ENCODE measurements around the gene DOCK9. TPM values are rescaled to one million over a fixed set of nuclear protein-coding genes. Genes with fewer than 3 reads are reported as not detected.

DOCK9 gene
- total and polyA plus RNA-seq, 5 donors from 2014 or later: 4.4 to 75.0 (median 7.3) TPM

GRCh38 chr13:98874029-98874397 is 103.9 kb downstream of the DOCK9 start:
- Histone ChIP-seq H3K36me3 (ENCODE audit: control insufficient read depth, insufficient read depth, low read length) (peaks cover 41% of the 10 kb centered on the region), H3K4me3 (ENCODE audit: low read depth, low read length) (no peak overlapping the region), H3K27ac (ENCODE audit: insufficient read depth, low read length, poor library complexity, severe bottlenecking) (no peak overlapping the region), H3K9me3 (ENCODE audit: control insufficient read depth in 2 of 2, low read length in 2 of 2) (peaks cover 4 to 7% of the 10 kb centered on the region in 2 experiments), H3K27me3 (ENCODE audit: control insufficient read depth, insufficient read depth, low read length) (no peaks in the 10 kb centered on the region), H3K4me1 (ENCODE audit: control insufficient read depth, insufficient read depth, low read length, poor library complexity, severe bottlenecking) (peaks cover 13% of the 10 kb centered on the region)
- DNase-seq (peak in 1 of 3 donors; percentile 20), ATAC-seq (ENCODE audit: low read depth in 2 of 2) (no peak)
- Mint-ChIP-seq H3K4me1 (peaks cover 14 to 45% (median 27%) of the 10 kb centered on the region in 4 donors), H3K27ac (peak overlapping the region in 1 of 3 donors; percentile 72), H3K4me3 (peak overlapping the region in 1 of 4 donors; percentile 17), H3K9me3 (peaks cover 0 to 12% (median 4%) of the 10 kb centered on the region in 7 donors), H3K36me3 (peaks cover 73% of the 10 kb centered on the region), H3K27me3 (no peaks in the 10 kb centered on the region)

- Histone ChIP-seq H3K4me3 (ENCODE audit: low read depth, low read length) (no peak overlapping the region), H3K27ac (ENCODE audit: insufficient read depth, low read length, poor library complexity, severe bottlenecking) (no peak overlapping the region), H3K36me3 (ENCODE audit: control insufficient read depth, insufficient read depth, low read length) (peaks cover 37% of the 10 kb centered on the region), H3K9me3 (ENCODE audit: control insufficient read depth in 2 of 2, low read length in 2 of 2) (peaks cover 4 to 7% of the 10 kb centered on the region in 2 experiments), H3K4me1 (ENCODE audit: control insufficient read depth, insufficient read depth, low read length, poor library complexity, severe bottlenecking) (peaks cover 13% of the 10 kb centered on the region), H3K27me3 (ENCODE audit: control insufficient read depth, insufficient read depth, low read length) (no peaks in the 10 kb centered on the region)
- H3K4me3 Mint-ChIP-seq: peak overlapping the region in 1 of 4 donors; percentile 17
- H3K4me1 Mint-ChIP-seq: peaks cover 14 to 45% (median 26%) of the 10 kb centered on the region in 4 donors
- H3K9me3 Mint-ChIP-seq: peaks cover 0 to 12% (median 4%) of the 10 kb centered on the region in 7 donors
- ATAC-seq (ENCODE audit: low read depth in 2 of 2): no peak
- no peak for DNase-seq
- H3K27me3 Mint-ChIP-seq: no peaks in the 10 kb centered on the region
- H3K27ac Mint-ChIP-seq: peak overlapping the region in 1 of 3 donors; percentile 72
- H3K36me3 Mint-ChIP-seq: peaks cover 70% of the 10 kb centered on the region
Measured at GRCh38 chr13:98873377-98874028, 104.4 kb downstream of the DOCK9 start.

- no peak overlapping the region for H3K4me3 ChIP-seq (ENCODE audit: low read depth, low read length)
- no peak overlapping the region for H3K27ac ChIP-seq (ENCODE audit: insufficient read depth, low read length, poor library complexity, severe bottlenecking)
- H3K9me3 ChIP-seq (ENCODE audit: control insufficient read depth in 2 of 2, low read length in 2 of 2): peaks cover 4 to 7% of the 10 kb centered on the region in 2 experiments
- peaks cover 66% of the 10 kb centered on the region for H3K36me3 Mint-ChIP-seq
- H3K9me3 Mint-ChIP-seq: peaks cover 0 to 12% (median 4%) of the 10 kb centered on the region in 7 donors
- DNase-seq: no peak
- no peak overlapping the region for H3K4me3 Mint-ChIP-seq
- H3K4me1 Mint-ChIP-seq: peaks cover 9 to 41% (median 22%) of the 10 kb centered on the region in 4 donors
- no peak for ATAC-seq (ENCODE audit: low read depth in 2 of 2)
- H3K36me3 ChIP-seq (ENCODE audit: control insufficient read depth, insufficient read depth, low read length): peaks cover 42% of the 10 kb centered on the region
- no peaks in the 10 kb centered on the region for H3K27me3 ChIP-seq (ENCODE audit: control insufficient read depth, insufficient read depth, low read length)
- H3K4me1 ChIP-seq (ENCODE audit: control insufficient read depth, insufficient read depth, low read length, poor library complexity, severe bottlenecking): peaks cover 13% of the 10 kb centered on the region
- no peak overlapping the region for H3K27ac Mint-ChIP-seq
- H3K27me3 Mint-ChIP-seq: no peaks in the 10 kb centered on the region
Measured at GRCh38 chr13:98871727-98872126, 106.1 kb downstream of the DOCK9 start.

GRCh38 chr13:98869408-98870090 is 108.3 kb downstream of the DOCK9 start:
- no peak overlapping the region for H3K27ac Mint-ChIP-seq
- peaks cover 0 to 21% (median 4%) of the 10 kb centered on the region in 4 donors for H3K4me1 Mint-ChIP-seq
- H3K9me3 Mint-ChIP-seq: peaks cover 0 to 7% (median 2%) of the 10 kb centered on the region in 7 donors
- ATAC-seq (ENCODE audit: low read depth in 2 of 2): no peak
- H3K27me3 ChIP-seq (ENCODE audit: control insufficient read depth, insufficient read depth, low read length): no peaks in the 10 kb centered on the region
- no peak overlapping the region for H3K4me3 ChIP-seq (ENCODE audit: low read depth, low read length)
- no peak overlapping the region for H3K4me3 Mint-ChIP-seq
- no peak overlapping the region for H3K27ac ChIP-seq (ENCODE audit: insufficient read depth, low read length, poor library complexity, severe bottlenecking)
- DNase-seq: peak in 2 of 3 donors; percentile 8 to 53
- peaks cover 60% of the 10 kb centered on the region for H3K36me3 ChIP-seq (ENCODE audit: control insufficient read depth, insufficient read depth, low read length)
- no peaks in the 10 kb centered on the region for H3K4me1 ChIP-seq (ENCODE audit: control insufficient read depth, insufficient read depth, low read length, poor library complexity, severe bottlenecking)
- peaks cover 66% of the 10 kb centered on the region for H3K36me3 Mint-ChIP-seq
- H3K27me3 Mint-ChIP-seq: no peaks in the 10 kb centered on the region
- peaks cover 4 to 7% of the 10 kb centered on the region in 2 experiments for H3K9me3 ChIP-seq (ENCODE audit: control insufficient read depth in 2 of 2, low read length in 2 of 2)

GRCh38 chr13:98868932-98869331 is 108.9 kb downstream of the DOCK9 start:
- H3K9me3 ChIP-seq (ENCODE audit: control insufficient read depth in 2 of 2, low read length in 2 of 2): peaks cover 4 to 7% of the 10 kb centered on the region in 2 experiments
- Mint-ChIP-seq H3K36me3 (peaks cover 65% of the 10 kb centered on the region), H3K9me3 (peaks cover 0 to 3% (median 2%) of the 10 kb centered on the region in 7 donors), H3K4me3 (peak overlapping the region in 1 of 4 donors; percentile 13), H3K27me3 (no peaks in the 10 kb centered on the region), H3K4me1 (peaks cover 0 to 16% (median under 1%) of the 10 kb centered on the region in 4 donors), H3K27ac (no peak overlapping the region)
- no peak overlapping the region for H3K4me3 ChIP-seq (ENCODE audit: low read depth, low read length)
- no peak for ATAC-seq (ENCODE audit: low read depth in 2 of 2)
- H3K36me3 ChIP-seq (ENCODE audit: control insufficient read depth, insufficient read depth, low read length): peaks cover 65% of the 10 kb centered on the region
- no peaks in the 10 kb centered on the region for H3K4me1 ChIP-seq (ENCODE audit: control insufficient read depth, insufficient read depth, low read length, poor library complexity, severe bottlenecking)
- DNase-seq: no peak
- no peak overlapping the region for H3K27ac ChIP-seq (ENCODE audit: insufficient read depth, low read length, poor library complexity, severe bottlenecking)
- no peaks in the 10 kb centered on the region for H3K27me3 ChIP-seq (ENCODE audit: control insufficient read depth, insufficient read depth, low read length)

GRCh38 chr13:98866882-98867281 is 111.0 kb downstream of the DOCK9 start:
- H3K4me1 ChIP-seq (ENCODE audit: control insufficient read depth, insufficient read depth, low read length, poor library complexity, severe bottlenecking): no peaks in the 10 kb centered on the region
- no peaks in the 10 kb centered on the region for H3K9me3 Mint-ChIP-seq
- no peak overlapping the region for H3K4me3 Mint-ChIP-seq
- H3K4me1 Mint-ChIP-seq: peaks cover 0 to 7% (median under 1%) of the 10 kb centered on the region in 4 donors
- H3K9me3 ChIP-seq (ENCODE audit: control insufficient read depth in 2 of 2, low read length in 2 of 2): no peaks in the 10 kb centered on the region
- H3K27ac Mint-ChIP-seq: no peak overlapping the region
- H3K27me3 ChIP-seq (ENCODE audit: control insufficient read depth, insufficient read depth, low read length): no peaks in the 10 kb centered on the region
- no peak for DNase-seq
- H3K36me3 Mint-ChIP-seq: peaks cover 52% of the 10 kb centered on the region
- ATAC-seq (ENCODE audit: low read depth in 2 of 2): no peak
- H3K27me3 Mint-ChIP-seq: no peaks in the 10 kb centered on the region
- no peak overlapping the region for H3K27ac ChIP-seq (ENCODE audit: insufficient read depth, low read length, poor library complexity, severe bottlenecking)
- H3K4me3 ChIP-seq (ENCODE audit: low read depth, low read length): no peak overlapping the region
- peaks cover 67% of the 10 kb centered on the region for H3K36me3 ChIP-seq (ENCODE audit: control insufficient read depth, insufficient read depth, low read length)

GRCh38 chr13:98860491-98860890 is 117.4 kb downstream of the DOCK9 start:
- Mint-ChIP-seq H3K4me1 (peaks cover 0 to 5% (median 0%) of the 10 kb centered on the region in 4 donors), H3K27ac (no peak overlapping the region), H3K4me3 (no peak overlapping the region), H3K9me3 (no peaks in the 10 kb centered on the region), H3K27me3 (no peaks in the 10 kb centered on the region), H3K36me3 (peaks cover 62% of the 10 kb centered on the region)
- H3K27me3 ChIP-seq (ENCODE audit: control insufficient read depth, insufficient read depth, low read length): no peaks in the 10 kb centered on the region
- H3K4me1 ChIP-seq (ENCODE audit: control insufficient read depth, insufficient read depth, low read length, poor library complexity, severe bottlenecking): no peaks in the 10 kb centered on the region
- no peak for DNase-seq
- peaks cover 71% of the 10 kb centered on the region for H3K36me3 ChIP-seq (ENCODE audit: control insufficient read depth, insufficient read depth, low read length)
- no peaks in the 10 kb centered on the region for H3K9me3 ChIP-seq (ENCODE audit: control insufficient read depth in 2 of 2, low read length in 2 of 2)
- no peak for ATAC-seq (ENCODE audit: low read depth in 2 of 2)
- no peak overlapping the region for H3K27ac ChIP-seq (ENCODE audit: insufficient read depth, low read length, poor library complexity, severe bottlenecking)
- H3K4me3 ChIP-seq (ENCODE audit: low read depth, low read length): no peak overlapping the region
